Activated naive CD8-positive, alpha-beta T cell (primary cell): Measurements from ENCODE around the gene CCL21.

Experiments used
- H3K27ac Mint-ChIP-seq: one replicate; pipeline ENCODE4 v1.8.0; 2021; ENCODE audit warnings: mixed read lengths
- H3K27me3 Mint-ChIP-seq: one replicate; pipeline ENCODE4 v1.8.0; 2021; ENCODE audit warnings: mixed read lengths
- H3K36me3 Mint-ChIP-seq: one replicate; pipeline ENCODE4 v1.8.0; 2021; ENCODE audit warnings: mixed read lengths
- H3K4me1 Mint-ChIP-seq: one replicate; pipeline ENCODE4 v1.8.0; 2021; ENCODE audit warnings: low read depth, mixed read lengths
- H3K4me3 Mint-ChIP-seq: one replicate; pipeline ENCODE4 v1.8.0; 2021; ENCODE audit warnings: mild to moderate bottlenecking, mixed read lengths
- H3K9me3 Mint-ChIP-seq: one replicate; pipeline ENCODE4 v1.8.0; 2021; ENCODE audit warnings: low read depth, mixed read lengths

Gene CCL21

DNA sequence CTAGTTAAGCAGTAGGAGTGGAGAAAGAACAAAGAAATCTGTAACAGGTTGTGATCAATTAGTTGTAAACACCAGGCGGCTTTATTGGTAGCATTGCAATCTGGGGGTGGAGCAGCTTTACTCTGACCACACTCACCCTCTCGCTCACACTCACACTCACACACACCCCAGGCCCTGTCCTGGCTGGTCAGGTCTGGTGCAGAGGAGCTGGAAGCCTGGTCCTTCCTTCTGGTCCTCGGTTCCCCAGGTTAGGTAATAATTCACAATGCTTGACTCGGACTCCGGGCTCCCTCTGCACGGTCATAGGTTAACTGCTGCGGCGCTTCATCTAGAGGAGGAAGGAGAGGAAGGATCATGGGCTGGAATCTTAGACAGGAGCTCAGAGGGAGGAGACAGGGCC lies 20.4 kb downstream of the CCL21 start:
- Mint-ChIP-seq H3K4me1 (no peaks in the 10 kb centered on the region), H3K9me3 (no peaks in the 10 kb centered on the region), H3K27ac (no peak overlapping the region), H3K27me3 (no peaks in the 10 kb centered on the region), H3K4me3 (no peak overlapping the region), H3K36me3 (no peaks in the 10 kb centered on the region)

DNA sequence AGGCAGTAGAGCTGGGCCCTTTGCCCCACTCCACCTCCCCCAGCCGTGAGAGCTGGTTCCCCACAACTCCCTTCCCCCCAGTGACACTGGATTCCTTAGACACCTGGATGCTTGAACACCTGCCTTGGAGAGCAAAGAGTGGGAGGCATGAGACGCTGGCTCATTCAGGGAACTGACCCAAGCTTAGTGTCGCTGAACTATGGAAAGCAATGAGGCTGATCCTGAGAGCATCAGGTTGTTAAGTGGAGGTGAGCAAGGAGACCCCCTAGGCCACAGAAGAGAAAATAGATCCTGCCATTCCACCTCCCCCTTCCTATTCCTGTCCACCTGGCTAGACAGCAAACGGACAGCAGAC lies 20.8 kb downstream of the CCL21 start:
- no peaks in the 10 kb centered on the region for H3K9me3 Mint-ChIP-seq
- no peaks in the 10 kb centered on the region for H3K27me3 Mint-ChIP-seq

DNA sequence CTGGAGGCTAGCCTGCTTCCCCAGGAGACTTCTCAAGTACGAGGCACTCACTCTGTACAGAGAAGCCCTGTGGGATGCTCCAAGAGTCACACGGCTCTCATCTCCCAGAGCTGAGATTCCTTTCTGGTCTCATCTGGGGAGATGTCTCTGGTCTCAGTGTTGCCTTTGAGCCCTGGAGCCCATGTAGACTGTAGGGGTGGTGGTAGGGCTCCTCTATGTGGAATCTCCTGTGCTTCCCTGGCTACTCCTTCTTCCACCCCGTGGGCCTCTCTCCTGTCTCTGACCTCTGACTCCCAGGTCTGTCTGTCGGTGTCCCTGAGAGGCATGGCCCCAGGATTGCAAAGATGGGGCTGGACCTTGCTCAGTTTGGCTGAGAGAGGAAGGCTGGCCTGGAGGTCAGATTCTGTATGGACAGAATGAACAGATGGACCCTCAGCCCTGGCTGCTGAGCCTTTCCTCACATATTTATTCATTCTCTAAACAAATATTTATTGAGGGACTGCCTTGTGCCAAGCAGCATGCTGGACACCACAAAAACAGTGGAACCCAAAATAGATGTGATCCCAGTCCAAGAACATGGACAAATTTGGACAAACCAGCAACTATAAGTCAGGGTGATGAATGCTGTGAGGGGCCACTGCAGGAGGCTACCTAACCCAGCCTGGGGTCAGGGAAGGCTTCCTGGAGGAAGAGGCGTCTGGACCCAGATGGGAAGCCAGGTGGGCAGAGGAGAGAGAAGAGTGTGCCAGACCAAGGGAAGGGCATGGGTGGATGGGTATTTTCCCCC lies 21.4 kb downstream of the CCL21 start:
- no peak overlapping the region for H3K27ac Mint-ChIP-seq
- no peaks in the 10 kb centered on the region for H3K27me3 Mint-ChIP-seq
- H3K4me1 Mint-ChIP-seq, result no peaks in the 10 kb centered on the region
- H3K36me3 Mint-ChIP-seq, result no peaks in the 10 kb centered on the region
- no peaks in the 10 kb centered on the region for H3K9me3 Mint-ChIP-seq
- H3K4me3 Mint-ChIP-seq, result no peak overlapping the region

More for the DNA sequence above, 20.8 kb downstream of the CCL21 start:
- no peak overlapping the region for H3K27ac Mint-ChIP-seq
- H3K4me1 Mint-ChIP-seq, result no peaks in the 10 kb centered on the region
- no peak overlapping the region for H3K4me3 Mint-ChIP-seq
- no peaks in the 10 kb centered on the region for H3K36me3 Mint-ChIP-seq

DNA sequence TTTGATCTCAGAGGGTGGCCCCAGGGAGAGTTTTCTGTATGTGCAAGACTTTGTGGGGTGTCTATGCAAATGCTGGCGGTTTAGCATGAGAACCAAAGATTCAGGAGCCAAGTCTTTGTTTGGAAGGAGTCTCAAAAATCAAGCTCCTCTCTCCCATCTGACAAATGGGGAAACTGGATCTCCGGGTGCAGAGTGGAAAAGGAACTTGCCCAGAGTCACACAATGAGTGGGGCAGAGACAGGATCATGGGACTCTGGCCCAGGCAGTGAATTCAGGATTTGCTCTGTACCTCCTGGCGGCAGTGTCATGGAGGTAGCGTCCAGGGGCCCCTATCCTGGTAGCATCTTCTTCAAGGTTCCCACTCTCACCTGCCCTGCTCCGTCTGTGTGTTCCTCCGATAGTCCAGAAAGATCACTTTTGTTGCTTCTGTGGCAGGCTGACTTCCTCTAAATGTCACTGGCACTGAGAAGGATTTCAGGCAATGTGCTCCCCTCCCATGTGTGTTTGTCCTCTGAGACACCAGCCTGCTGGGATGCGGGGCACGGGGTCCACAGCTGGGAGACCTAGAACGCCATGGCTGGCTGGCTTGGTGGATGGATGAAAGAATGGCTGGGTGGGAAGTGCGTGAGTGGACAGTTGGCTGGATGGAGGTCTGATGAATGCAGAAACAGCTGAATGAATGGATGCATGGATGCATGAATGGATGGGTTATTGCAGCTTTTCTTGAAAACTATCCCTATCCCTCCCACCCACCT lies 22.5 kb downstream of the CCL21 start:
- Mint-ChIP-seq H3K9me3 (no peaks in the 10 kb centered on the region), H3K4me3 (no peak overlapping the region), H3K27me3 (no peaks in the 10 kb centered on the region), H3K27ac (no peak overlapping the region), H3K4me1 (no peaks in the 10 kb centered on the region), H3K36me3 (peaks cover 3% of the 10 kb centered on the region)

DNA sequence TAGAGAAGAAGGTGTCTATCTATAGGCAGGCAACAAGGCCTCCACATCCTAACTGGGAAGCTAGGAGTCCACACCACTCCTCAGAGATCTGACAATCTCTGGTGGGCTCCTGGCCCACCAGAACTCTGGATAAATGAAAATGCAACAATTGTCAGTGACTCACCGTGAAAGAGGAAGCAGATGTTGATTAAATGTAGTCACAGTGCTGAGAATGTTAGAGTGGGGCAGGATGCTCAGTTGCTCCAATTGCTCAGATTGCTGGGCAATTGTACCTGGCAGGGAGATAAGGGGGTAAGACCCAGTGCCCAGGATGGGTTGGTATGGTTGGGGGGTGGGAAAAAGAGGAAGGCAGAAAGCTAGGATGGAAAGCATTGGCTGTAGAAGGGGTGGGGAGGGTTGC lies 23.2 kb downstream of the CCL21 start:
- Mint-ChIP-seq H3K27ac (no peak overlapping the region), H3K4me3 (no peak overlapping the region), H3K9me3 (no peaks in the 10 kb centered on the region), H3K27me3 (no peaks in the 10 kb centered on the region), H3K36me3 (peaks cover 3% of the 10 kb centered on the region), H3K4me1 (no peaks in the 10 kb centered on the region)

DNA sequence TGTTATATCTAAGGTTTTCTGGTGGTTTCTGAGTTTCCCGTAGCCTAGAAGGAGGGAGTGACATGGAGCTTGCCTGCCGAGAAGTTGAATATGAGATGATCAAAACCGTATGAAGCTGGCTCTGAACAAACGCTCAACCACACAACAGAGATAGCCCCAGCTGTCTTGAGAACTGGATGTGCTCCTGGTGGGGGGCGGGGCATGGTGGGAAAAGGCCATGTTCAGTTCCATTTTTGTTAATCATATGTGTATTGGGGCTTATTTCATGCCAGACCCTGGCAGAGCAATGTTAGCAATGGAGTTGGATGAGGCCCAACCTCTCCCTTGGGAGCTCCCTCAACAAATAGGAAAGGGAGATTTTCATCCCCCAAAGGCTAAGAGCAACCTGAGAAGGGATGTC lies 23.7 kb downstream of the CCL21 start:
- Mint-ChIP-seq H3K4me3 (no peak overlapping the region), H3K27me3 (no peaks in the 10 kb centered on the region), H3K4me1 (no peaks in the 10 kb centered on the region), H3K36me3 (peaks cover 5% of the 10 kb centered on the region), H3K27ac (no peak overlapping the region), H3K9me3 (no peaks in the 10 kb centered on the region)

DNA sequence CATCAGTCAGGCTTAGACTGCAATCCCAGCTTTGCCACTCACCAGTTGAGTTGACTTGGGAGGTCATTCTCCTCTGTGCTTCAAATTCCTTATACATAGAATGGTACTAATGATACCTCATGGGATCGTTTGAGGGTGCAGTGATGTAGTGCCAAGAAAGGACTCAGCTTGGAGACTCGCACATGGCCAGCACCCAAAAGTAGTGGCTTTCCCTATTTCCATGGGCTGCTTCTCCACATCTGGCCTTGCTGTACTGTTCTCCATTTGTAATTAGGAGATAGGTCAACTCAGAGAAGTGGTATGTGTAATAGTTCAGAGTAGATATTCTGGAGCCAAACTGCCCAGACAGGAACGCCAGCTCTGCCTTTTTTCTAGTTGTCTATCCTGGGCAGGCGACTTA lies 24.3 kb downstream of the CCL21 start:
- Mint-ChIP-seq H3K9me3 (no peaks in the 10 kb centered on the region), H3K27ac (no peak overlapping the region), H3K36me3 (peaks cover 7% of the 10 kb centered on the region), H3K4me1 (no peaks in the 10 kb centered on the region), H3K27me3 (no peaks in the 10 kb centered on the region), H3K4me3 (no peak overlapping the region)

DNA sequence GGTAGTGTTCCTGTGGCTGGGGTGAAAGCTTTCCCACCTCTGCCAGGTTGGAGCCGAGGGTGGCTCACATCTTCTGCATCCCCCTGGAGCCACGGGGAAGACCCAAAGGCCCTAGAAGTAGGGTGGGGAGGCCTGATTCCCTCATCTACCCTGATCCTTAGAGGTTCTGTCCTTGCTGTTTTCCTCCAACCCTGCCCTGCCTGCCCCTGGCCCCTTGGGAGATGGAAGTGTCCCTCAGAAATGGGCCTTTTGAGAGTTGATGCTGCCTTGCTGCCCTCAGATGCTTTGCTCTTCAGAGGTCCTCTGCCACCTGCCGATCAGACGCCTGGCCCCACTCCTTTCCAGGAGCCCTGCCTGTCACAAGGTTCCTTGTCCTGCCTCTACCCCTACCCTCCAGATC lies 25.1 kb downstream of the CCL21 start:
- H3K4me1 Mint-ChIP-seq, result no peaks in the 10 kb centered on the region
- H3K9me3 Mint-ChIP-seq, result no peaks in the 10 kb centered on the region
- peaks cover 7% of the 10 kb centered on the region for H3K36me3 Mint-ChIP-seq
- H3K27ac Mint-ChIP-seq, result no peak overlapping the region
- no peak overlapping the region for H3K4me3 Mint-ChIP-seq
- no peaks in the 10 kb centered on the region for H3K27me3 Mint-ChIP-seq

DNA sequence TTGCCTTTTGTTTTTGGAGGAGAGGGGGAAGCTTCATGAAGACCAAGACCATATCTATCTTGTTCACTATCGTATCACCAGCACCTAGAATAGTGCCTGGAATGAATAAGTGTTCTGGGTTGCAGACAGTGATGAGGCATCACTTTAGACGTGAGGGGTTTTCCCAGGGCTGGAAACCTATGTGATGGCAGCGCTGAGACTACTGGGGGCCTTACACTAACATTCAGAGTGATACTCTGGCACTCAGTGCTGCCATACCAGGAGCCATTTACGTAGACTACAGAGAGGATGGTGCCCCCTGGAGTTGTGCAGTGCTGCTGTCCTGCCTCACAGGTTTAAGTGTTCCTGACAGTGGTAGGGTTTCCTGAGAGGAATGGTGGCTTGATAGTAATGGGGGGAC lies 25.8 kb downstream of the CCL21 start:
- no peaks in the 10 kb centered on the region for H3K9me3 Mint-ChIP-seq
- peaks cover 7% of the 10 kb centered on the region for H3K36me3 Mint-ChIP-seq
- H3K27ac Mint-ChIP-seq, result no peak overlapping the region
- H3K4me3 Mint-ChIP-seq, result no peak overlapping the region
- H3K27me3 Mint-ChIP-seq, result no peaks in the 10 kb centered on the region
- no peaks in the 10 kb centered on the region for H3K4me1 Mint-ChIP-seq

DNA sequence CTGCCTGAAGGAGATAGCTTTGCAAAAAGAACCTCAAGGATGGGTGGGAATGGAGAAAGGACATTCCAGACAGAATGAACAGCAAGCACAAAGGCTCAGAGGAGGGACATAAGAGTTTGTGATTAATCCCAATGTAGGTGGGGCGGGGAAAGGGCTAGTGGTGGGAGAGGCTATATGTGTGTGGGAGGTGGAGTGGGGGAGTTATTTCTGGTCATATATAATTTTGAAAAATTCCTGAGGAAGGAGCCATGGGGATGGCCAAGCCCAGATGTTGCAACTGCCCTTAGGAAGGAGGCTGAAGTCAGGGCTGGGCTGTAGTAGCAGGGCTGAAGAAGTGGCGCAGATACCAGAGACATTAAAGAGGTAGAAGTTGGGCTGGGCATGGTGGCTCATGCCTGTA lies 34.1 kb downstream of the CCL21 start:
- Mint-ChIP-seq H3K36me3 (peaks cover 2% of the 10 kb centered on the region), H3K9me3 (no peaks in the 10 kb centered on the region)

DNA sequence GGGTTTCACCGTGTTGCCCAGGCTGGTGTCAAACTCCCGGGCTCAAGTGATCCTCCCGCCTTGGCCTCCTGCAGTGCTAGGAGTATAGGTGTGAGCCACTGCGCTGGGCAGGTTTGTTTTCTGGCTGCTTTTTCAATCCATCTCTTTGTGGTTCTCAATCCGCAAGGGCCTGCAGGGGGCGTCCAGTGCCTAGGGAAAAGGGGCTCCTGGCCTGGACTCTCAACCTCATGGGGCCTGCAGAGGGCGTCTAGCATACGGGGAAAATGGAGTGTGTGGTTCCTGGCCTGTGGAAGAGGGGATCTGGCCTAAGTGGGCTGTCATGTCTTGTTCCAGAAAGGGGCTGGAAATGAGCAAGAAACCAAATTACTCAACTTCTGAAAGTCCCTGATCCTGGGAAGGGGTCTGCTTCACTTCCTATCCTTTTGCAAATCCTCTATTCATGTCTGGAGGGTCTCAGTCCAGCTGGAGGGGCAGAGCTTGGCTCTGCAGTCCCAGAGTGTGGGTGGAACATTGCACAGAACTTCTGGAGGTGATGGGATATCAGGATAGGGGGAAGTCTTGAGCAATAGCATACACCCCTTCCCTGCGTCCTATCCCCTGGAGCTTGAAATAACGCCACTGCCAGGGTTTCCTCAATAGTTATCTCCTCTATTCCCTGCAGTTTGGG lies 34.8 kb downstream of the CCL21 start:
- H3K27me3 Mint-ChIP-seq, result no peaks in the 10 kb centered on the region
- peaks cover 4% of the 10 kb centered on the region for H3K9me3 Mint-ChIP-seq
- peaks cover 3% of the 10 kb centered on the region for H3K36me3 Mint-ChIP-seq
- H3K4me1 Mint-ChIP-seq, result peaks cover 3% of the 10 kb centered on the region
- H3K27ac Mint-ChIP-seq, result no peak overlapping the region
- no peak overlapping the region for H3K4me3 Mint-ChIP-seq

More for the DNA sequence above, 34.1 kb downstream of the CCL21 start:
- no peak overlapping the region for H3K4me3 Mint-ChIP-seq
- H3K27me3 Mint-ChIP-seq, result no peaks in the 10 kb centered on the region
- no peak overlapping the region for H3K27ac Mint-ChIP-seq
- H3K4me1 Mint-ChIP-seq, result peaks cover 3% of the 10 kb centered on the region

DNA sequence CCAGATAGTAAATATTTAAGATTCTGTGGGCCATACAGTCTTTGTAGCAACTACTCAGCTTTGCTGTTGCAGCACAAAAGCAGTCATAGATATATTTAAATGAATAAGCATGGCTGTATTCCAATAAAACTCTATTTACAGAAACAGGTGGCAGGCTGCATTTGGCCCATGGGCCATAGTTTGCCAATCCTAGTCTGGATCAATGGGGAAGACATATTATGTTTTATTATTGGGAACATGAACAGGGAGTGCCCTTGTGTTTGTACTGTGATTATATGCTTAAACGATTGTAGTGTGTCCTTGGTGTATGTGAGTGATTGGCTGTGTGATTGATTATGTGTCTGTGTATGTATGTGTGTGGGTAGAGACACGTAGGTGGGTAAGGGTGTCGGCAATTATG lies 35.5 kb downstream of the CCL21 start:
- Mint-ChIP-seq H3K4me1 (peaks cover 3% of the 10 kb centered on the region), H3K27me3 (no peaks in the 10 kb centered on the region), H3K36me3 (peaks cover 7% of the 10 kb centered on the region), H3K9me3 (peaks cover 4% of the 10 kb centered on the region), H3K4me3 (no peak overlapping the region), H3K27ac (no peak overlapping the region)

DNA sequence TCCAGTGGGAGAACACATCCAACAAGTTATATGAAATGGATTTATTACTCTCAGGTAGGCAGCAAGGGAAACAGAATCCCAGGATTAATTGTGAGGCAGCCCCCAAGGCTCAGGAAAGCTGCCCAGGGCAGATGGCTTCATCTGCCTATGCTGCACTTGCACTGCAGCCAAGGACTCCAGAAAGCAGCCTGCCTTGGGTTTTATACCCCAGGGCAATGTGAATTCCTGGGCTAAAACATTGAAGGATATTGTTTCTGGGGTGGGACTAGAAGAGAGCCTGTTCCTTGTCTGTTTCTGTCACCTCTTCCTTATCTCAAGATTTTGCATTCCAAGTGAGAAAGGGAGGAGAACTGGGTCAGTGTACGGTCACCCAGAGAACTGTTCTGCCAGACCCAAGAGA lies 38.6 kb downstream of the CCL21 start:
- Mint-ChIP-seq H3K27me3 (no peaks in the 10 kb centered on the region), H3K36me3 (peaks cover 11% of the 10 kb centered on the region), H3K9me3 (peaks cover 9% of the 10 kb centered on the region), H3K4me1 (peaks cover 4% of the 10 kb centered on the region), H3K4me3 (no peak overlapping the region), H3K27ac (no peak overlapping the region)

DNA sequence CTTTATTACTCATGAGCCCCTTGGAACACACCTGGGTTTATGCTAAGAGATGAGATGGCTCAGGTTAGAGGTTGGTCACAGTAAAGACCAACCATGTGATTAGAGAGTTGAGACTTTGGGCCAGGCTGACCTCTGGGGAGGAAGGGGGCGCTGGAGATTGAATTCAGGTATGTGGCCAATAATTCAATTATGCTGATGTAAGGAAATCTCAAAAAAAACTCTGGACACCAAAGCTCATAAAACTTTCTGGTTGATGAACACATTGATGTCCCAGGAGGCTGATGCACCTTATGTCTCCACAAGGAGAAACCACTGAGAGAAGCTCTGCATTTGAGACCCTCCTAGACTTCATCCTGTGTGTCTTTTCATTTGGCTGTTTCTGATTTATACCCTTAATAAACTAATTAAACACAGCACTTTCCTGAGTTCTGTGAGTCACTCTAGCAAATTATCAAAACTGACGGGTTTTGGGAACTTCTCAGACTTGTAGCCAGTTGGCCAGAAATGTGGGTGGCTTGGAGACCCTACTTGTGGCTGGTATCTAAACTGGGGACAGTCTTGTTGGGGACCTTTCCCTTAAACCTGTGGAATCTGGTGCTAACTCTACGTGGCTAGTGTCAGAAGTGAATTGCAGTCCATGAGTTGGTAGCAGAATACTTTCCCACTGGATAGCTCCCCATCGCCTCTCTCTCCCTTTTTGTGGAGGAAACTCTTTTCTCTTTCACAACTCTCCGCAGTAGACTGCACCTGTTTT lies 40.0 kb downstream of the CCL21 start:
- Mint-ChIP-seq H3K4me1 (peaks cover 10% of the 10 kb centered on the region), H3K4me3 (no peak overlapping the region), H3K27ac (no peak overlapping the region), H3K27me3 (no peaks in the 10 kb centered on the region), H3K36me3 (peaks cover 11% of the 10 kb centered on the region), H3K9me3 (peaks cover 9% of the 10 kb centered on the region)
